PFSK-1 (cell line): ENCODE measurements around the gene SYP.

Experiments used
- FOXP2 ChIP-seq: optimal IDR thresholded peaks from 2 replicates; pipeline ENCODE3; 2011; ENCODE audit warnings: borderline replicate concordance, control low read depth, inconsistent platforms; ENCODE audit not compliant: insufficient read depth; ENCODE audit errors: extremely low read length, extremely low read depth
- POLR2AphosphoS5 ChIP-seq: IDR thresholded peaks from 2 replicates; pipeline ENCODE4 v1.6.1; 2012; ENCODE audit warnings: low read depth, mild to moderate bottlenecking, control low read depth, low read length, moderate library complexity
- SIN3A ChIP-seq: IDR thresholded peaks from 2 replicates; pipeline ENCODE4 v1.6.1; 2012; ENCODE audit warnings: mild to moderate bottlenecking, low read length, moderate library complexity, borderline replicate concordance; ENCODE audit not compliant: insufficient read depth
- TAF1 ChIP-seq: IDR thresholded peaks from 2 replicates; pipeline ENCODE4 v1.6.1; 2012; ENCODE audit warnings: low read length, control low read depth, borderline replicate concordance; ENCODE audit not compliant: insufficient read depth
- TF ChIP-seq, protein P1 (sequence below), 2 experiments: IDR thresholded peaks; 2 replicates each; pipeline versions ENCODE4 v1.6.1 to v1.8.0; 2011 to 2012; ENCODE audit warnings: low read depth in 2 of 2, low read length in 2 of 2, control low read depth in 1 of 2, inconsistent platforms in 1 of 2, mild to moderate bottlenecking in 1 of 2, moderate library complexity in 1 of 2; ENCODE audit not compliant: insufficient read depth in 1 of 2

SYP gene

DNA sequence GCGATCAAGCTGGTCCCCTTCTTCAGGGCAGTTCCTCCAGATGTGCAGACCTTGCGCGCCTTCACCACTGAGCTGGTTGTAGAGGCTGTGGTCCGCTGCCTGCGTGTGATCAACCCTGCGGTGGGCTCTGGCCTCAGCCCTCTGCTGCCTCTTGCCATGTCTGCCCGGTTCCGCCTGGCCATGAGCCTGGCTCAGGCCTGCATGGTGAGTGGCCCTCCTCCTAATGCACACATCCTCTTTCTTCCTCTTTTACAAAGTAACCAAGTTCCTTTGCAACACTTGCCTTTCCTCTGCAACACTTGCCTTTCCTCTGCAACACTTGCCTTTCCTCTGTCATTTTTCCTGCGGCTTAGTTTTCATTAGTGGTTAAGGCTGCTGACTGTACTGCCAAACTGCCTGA, 37.1 kb upstream of the SYP start:
- TF ChIP-seq, protein P1, sequence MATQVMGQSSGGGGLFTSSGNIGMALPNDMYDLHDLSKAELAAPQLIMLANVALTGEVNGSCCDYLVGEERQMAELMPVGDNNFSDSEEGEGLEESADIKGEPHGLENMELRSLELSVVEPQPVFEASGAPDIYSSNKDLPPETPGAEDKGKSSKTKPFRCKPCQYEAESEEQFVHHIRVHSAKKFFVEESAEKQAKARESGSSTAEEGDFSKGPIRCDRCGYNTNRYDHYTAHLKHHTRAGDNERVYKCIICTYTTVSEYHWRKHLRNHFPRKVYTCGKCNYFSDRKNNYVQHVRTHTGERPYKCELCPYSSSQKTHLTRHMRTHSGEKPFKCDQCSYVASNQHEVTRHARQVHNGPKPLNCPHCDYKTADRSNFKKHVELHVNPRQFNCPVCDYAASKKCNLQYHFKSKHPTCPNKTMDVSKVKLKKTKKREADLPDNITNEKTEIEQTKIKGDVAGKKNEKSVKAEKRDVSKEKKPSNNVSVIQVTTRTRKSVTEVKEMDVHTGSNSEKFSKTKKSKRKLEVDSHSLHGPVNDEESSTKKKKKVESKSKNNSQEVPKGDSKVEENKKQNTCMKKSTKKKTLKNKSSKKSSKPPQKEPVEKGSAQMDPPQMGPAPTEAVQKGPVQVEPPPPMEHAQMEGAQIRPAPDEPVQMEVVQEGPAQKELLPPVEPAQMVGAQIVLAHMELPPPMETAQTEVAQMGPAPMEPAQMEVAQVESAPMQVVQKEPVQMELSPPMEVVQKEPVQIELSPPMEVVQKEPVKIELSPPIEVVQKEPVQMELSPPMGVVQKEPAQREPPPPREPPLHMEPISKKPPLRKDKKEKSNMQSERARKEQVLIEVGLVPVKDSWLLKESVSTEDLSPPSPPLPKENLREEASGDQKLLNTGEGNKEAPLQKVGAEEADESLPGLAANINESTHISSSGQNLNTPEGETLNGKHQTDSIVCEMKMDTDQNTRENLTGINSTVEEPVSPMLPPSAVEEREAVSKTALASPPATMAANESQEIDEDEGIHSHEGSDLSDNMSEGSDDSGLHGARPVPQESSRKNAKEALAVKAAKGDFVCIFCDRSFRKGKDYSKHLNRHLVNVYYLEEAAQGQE (IDR thresholded peaks at IDR 0.05; ENCODE audit: insufficient read depth in 1 of 2, low read depth in 2 of 2, low read length in 2 of 2), result no peak

DNA sequence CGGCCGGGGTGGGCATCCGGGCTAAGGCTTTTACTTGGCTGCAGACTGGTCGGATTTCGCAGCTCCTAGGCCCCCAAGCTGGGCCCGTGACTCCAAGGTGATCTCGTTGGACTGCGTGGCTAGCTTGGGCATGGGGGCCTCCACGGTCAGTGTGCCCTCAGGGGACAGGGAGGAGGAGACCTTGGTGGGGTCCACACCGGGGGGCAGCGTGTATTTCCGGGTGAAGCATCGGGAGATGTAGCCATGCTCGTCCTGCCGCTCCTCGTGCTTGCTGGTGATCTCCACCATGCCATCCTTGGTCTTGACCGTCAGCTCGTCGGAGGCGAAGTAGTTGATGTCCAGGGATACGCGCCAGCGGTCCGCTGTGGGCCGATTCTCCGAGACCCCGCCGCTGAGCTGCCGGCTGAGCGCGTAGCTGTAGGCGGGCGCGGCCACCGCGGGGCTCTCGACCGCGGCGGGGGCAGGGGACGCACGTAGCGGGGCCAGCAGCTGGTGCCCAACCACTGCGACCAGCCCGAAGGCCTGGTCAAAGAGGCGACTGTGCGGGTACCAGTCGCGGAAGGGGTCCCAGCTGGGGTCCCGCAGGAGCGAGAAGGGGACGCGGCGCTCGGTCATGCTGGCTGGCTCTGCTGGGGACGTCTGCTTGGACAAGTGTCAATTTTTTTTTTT, 34.0 kb upstream of the SYP start:
- TF ChIP-seq, protein P1 (IDR thresholded peaks at IDR 0.05; ENCODE audit: insufficient read depth in 1 of 2, low read depth in 2 of 2, low read length in 2 of 2), result no peak
- TF ChIP-seq TAF1 (no peak), FOXP2 (no peak)

DNA sequence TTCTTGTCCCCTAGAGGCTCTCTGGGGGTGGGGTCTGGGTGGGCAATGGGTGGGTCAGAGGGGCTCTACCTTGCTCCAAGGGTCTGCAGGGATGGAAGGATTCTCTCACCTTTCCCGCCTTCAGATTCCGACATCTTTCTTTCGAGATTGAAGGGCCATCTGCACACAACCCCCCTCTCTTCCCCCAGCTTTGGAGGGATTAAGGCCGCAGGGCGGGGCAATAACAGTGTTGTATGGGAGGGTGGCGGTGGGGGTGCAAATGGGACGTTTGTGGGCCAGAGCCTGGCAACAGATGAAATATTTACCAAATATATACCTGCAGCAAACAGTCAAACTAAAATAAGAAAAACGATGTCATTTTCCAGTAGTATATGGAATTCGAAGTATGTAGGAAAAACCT, 33.2 kb upstream of the SYP start, which contains the start of gene CACNA1F:
CACNA1F (minus strand) TSS at position 165 of the 400 bp plus-strand sequence; CDS start at position 134, 31 bp downstream.
- TF ChIP-seq, protein P1 (IDR thresholded peaks at IDR 0.05; ENCODE audit: insufficient read depth in 1 of 2, low read depth in 2 of 2, low read length in 2 of 2), result no peak
- TF ChIP-seq POLR2AphosphoS5, result no peak
- TF ChIP-seq TAF1, result no peak
- TF ChIP-seq FOXP2, result no peak
- TF ChIP-seq SIN3A, result no peak

DNA sequence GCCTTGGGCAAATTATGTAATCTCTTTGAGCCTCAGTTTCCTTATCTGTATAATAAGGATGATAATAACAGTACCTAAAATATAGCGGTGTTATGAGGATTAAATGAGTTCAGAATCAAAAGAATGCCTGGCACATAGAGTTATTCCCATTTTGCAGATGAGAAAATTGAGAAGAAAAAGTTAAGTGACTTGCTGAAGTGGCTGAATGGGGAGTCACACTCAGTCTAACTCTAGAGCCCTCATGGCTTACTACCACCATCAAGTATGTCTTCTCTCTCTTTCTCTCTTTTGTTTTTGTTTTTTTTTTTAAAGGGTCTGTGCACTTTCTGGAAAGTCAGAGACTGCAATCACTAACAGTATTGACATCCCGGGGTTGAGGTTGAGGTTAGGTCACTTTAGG, 32.5 kb upstream of the SYP start:
- TF ChIP-seq, protein P1 (IDR thresholded peaks at IDR 0.05; ENCODE audit: insufficient read depth in 1 of 2, low read depth in 2 of 2, low read length in 2 of 2), result no peak
- TF ChIP-seq SIN3A, result no peak

DNA sequence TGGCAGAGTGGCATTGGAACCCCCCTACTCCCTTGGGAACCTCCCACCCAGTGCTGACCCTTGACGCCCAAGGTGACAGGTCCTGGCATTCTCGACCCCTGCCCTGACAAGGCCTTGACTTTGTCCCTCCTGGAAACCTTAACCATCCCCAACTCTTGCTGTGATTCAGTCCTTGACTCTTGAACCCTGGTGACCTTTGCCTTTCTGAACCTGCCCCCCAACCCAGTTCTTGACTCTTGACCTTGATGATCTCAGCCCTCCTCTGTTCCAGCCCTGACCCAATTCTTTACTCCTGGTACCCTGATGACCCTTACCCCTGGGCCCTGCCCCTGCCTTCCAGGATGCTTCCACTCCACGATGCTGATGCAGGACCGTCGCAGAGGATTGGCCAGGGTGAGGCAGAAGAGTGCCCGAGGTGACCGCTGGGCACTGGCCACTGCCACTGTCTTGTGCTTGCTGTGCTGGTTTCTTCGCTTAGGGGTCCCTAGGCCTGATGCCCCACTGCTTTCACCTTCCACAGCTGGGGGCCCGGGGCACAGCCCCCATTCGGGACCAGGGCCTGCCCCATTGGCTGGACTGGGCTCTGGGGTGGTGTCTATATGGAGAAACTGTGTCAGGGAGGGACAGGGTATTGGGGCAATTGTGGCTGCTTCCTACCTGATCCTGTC, 31.5 kb upstream of the SYP start:
- TF ChIP-seq FOXP2, result no peak
- TF ChIP-seq, protein P1 (IDR thresholded peaks at IDR 0.05; ENCODE audit: insufficient read depth in 1 of 2, low read depth in 2 of 2, low read length in 2 of 2), result no peak
